A673 (cell line): Measurements from ENCODE around the gene SCGB1C2. TPM values are rescaled to one million over a fixed set of nuclear protein-coding genes. Genes with fewer than 3 reads are reported as not detected.

Experiments used
- BruUV-seq: library from RNA; stranded (reverse); fragments of 400-500 nt; replicated peaks from 2 replicates; lab custom pipeline; 2021; lab: Mats Ljungman, UMichigan
- CTCF ChIA-PET: fragments of 300-600 bp; sonication (Branson Sonifier 250); formaldehyde crosslinking; loops from one replicate; lab custom pipeline; 2022; ENCODE audit warnings: antibody characterized with exemption; lab: Charles Lee
- POLR2A ChIA-PET: fragments of 300-600 bp; sonication (Branson Sonifier 250); formaldehyde crosslinking; loops from one replicate; lab custom pipeline; 2022; ENCODE audit warnings: antibody characterized with exemption; ENCODE audit not compliant: low non-redundant PET; lab: Charles Lee
- DNase-seq: peaks from one replicate; pipeline ENCODE4 v3.0.0-alpha.2; 2015; ENCODE audit warnings: low spot score
- H3K27ac ChIP-seq: fragments of 200-600 bp; sonication (generic); 2 replicates; pipeline ENCODE4 v1.5.1; 2016; ENCODE audit warnings: mixed run types, low read depth, mild to moderate bottlenecking, mixed read lengths, antibody characterized with exemption, low read length; ENCODE audit not compliant: poor library complexity, severe bottlenecking
- H3K27me3 ChIP-seq: fragments of 200-600 bp; sonication (generic); replicated peaks from 2 replicates; pipeline ENCODE4 v1.6.1; 2017; ENCODE audit warnings: mixed run types, low read depth, mild to moderate bottlenecking, mixed read lengths, antibody characterized with exemption, low read length; ENCODE audit not compliant: insufficient read depth, poor library complexity
- H3K36me3 ChIP-seq: fragments of 200-600 bp; sonication (generic); 2 replicates; pipeline ENCODE4 v1.6.1; 2016; ENCODE audit warnings: mixed run types, mild to moderate bottlenecking, mixed read lengths, antibody characterized with exemption, low read length; ENCODE audit not compliant: insufficient read depth, poor library complexity, severe bottlenecking
- H3K4me1 ChIP-seq: fragments of 200-600 bp; sonication (generic); 2 replicates; pipeline ENCODE4 v1.6.1; 2017; ENCODE audit warnings: mixed run types, mild to moderate bottlenecking, mixed read lengths, antibody characterized with exemption, low read length; ENCODE audit not compliant: insufficient read depth, poor library complexity, severe bottlenecking
- H3K4me3 ChIP-seq: fragments of 200-600 bp; sonication (generic); 2 replicates; pipeline ENCODE4 v1.5.1; 2016; ENCODE audit warnings: low read depth, mixed run types, mild to moderate bottlenecking, mixed read lengths, low read length; ENCODE audit not compliant: poor library complexity, severe bottlenecking
- H3K9me3 ChIP-seq: fragments of 200-600 bp; sonication (generic); 2 replicates; pipeline ENCODE4 v1.6.1; 2016; ENCODE audit warnings: mixed run types, low read depth, mild to moderate bottlenecking, mixed read lengths, antibody characterized with exemption, low read length; ENCODE audit not compliant: poor library complexity, severe bottlenecking
- CTCF ChIP-seq: fragments of 300-800, 200-600 bp; sonication (generic); conservative IDR thresholded peaks from 2 replicates; pipeline ENCODE4 v1.5.1; 2017; ENCODE audit warnings: low read depth, mild to moderate bottlenecking, antibody characterized with exemption, low read length, moderate library complexity, mixed read lengths
- EZH2 ChIP-seq: fragments of 200-600 bp; sonication (generic); IDR thresholded peaks from 2 replicates; pipeline ENCODE4 v1.6.1; 2017; ENCODE audit warnings: borderline replicate concordance, low read depth, mild to moderate bottlenecking, mixed read lengths, antibody characterized with exemption, low read length; ENCODE audit not compliant: poor library complexity, severe bottlenecking
- intact Hi-C: fragments of 100-400 bp; cut with micrococcal nuclease; formaldehyde crosslinking; loops from one replicate; pipeline ENCODE4 v1.10.0; 2022; ENCODE audit not compliant: unreplicated experiment
- total RNA-seq: library from RNA; stranded (reverse); gene quantifications from 2 replicates; pipeline ENCODE4 v1.2.3, GENCODE V29; 2021

Gene SCGB1C2
- total RNA-seq, 1 experiment from 2014 or later = not detected

- H3K4me1 ChIP-seq = no peaks in the 10 kb centered on the region
- no peaks in the 10 kb centered on the region for H3K9me3 ChIP-seq
- ChIA-PET POLR2A (no interaction called here), CTCF (no interaction called here)
- DNase-seq = no peak
- no peaks in the 10 kb centered on the region for H3K27me3 ChIP-seq
- intact Hi-C loops = no loop called here
- no peak overlapping the region for H3K27ac ChIP-seq
- no peaks in the 10 kb centered on the region for H3K36me3 ChIP-seq
- TF ChIP-seq EZH2 = no peak
- TF ChIP-seq CTCF = no peak
- H3K4me3 ChIP-seq = no peak overlapping the region
- BruUV-seq = no TSS peak
Observed at GRCh38 chr17:155576-155975, 18.2 kb downstream of the SCGB1C2 start.

- Histone ChIP-seq H3K36me3 (no peaks in the 10 kb centered on the region), H3K27me3 (no peaks in the 10 kb centered on the region), H3K4me3 (no peak overlapping the region), H3K9me3 (no peaks in the 10 kb centered on the region), H3K27ac (no peak overlapping the region), H3K4me1 (no peaks in the 10 kb centered on the region)
- BruUV-seq = no TSS peak
- ChIA-PET CTCF (no interaction called here), POLR2A (no interaction called here)
- TF ChIP-seq CTCF = no peak
- no peak for TF ChIP-seq EZH2
- intact Hi-C loops = no loop called here
- no peak for DNase-seq
Observed at GRCh38 chr17:156094-156621, 18.8 kb downstream of the SCGB1C2 start.

GRCh38 chr17:156946-157345 is 19.6 kb downstream of the SCGB1C2 start:
- no peak for DNase-seq
- BruUV-seq = no TSS peak
- Histone ChIP-seq H3K4me3 (no peak overlapping the region), H3K27me3 (no peaks in the 10 kb centered on the region), H3K4me1 (no peaks in the 10 kb centered on the region), H3K36me3 (no peaks in the 10 kb centered on the region), H3K27ac (no peak overlapping the region), H3K9me3 (no peaks in the 10 kb centered on the region)
- ChIA-PET CTCF (no interaction called here), POLR2A (no interaction called here)
- intact Hi-C loops = no loop called here
- TF ChIP-seq EZH2 (no peak), CTCF (no peak)
